Measurements from ENCODE around the gene APLF.
A peak's percentile ranks its signal among the peaks of the same experiment; 100 is the strongest.
"Not testable (repeated sequence)": the region's sequence is repeated elsewhere in the genome, so short reads cannot be mapped to it uniquely, and the experiment has no call there.

The APLF gene

DNA sequence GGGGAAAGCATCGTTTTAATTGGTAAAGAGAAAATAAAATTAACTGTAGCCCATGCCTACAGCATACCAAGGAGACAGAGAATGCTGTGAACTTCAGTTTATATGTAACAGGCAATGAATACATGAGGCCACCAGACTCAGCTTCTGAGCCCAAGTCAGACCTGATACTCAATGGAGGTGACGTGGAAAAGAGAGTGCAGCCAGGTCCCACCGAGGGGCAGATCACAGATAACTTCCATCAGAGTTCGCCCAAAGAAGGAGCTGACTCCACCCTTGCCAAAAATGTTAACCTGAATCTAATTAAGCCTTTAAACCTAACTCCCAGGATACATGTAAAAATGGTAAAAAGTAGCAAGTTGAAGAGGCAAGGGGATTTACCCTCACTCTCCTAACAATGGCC, 123.8 kb downstream of the APLF start:
- DNase-seq (ENCODE audit: extremely low spot score), result no peak
- ChIA-PET POLR2A (no interaction called here), CTCF (no interaction called here)
- no peak for TF ChIP-seq FOXA1 (IDR thresholded peaks at IDR 0.05)
- no peak for TF ChIP-seq TARDBP (IDR thresholded peaks at IDR 0.05)
- no peak for TF ChIP-seq LEF1 (IDR thresholded peaks at IDR 0.05; ENCODE audit: borderline replicate concordance)
- TF ChIP-seq HDGF (IDR thresholded peaks at IDR 0.05; ENCODE audit: borderline replicate concordance), result no peak
- no peak for TF ChIP-seq L3MBTL2 (conservative IDR thresholded peaks at IDR 0.05)
- TF ChIP-seq ARNT (IDR thresholded peaks at IDR 0.05), result no peak
- TF ChIP-seq SP1 (IDR thresholded peaks at IDR 0.05), result no peak

DNA sequence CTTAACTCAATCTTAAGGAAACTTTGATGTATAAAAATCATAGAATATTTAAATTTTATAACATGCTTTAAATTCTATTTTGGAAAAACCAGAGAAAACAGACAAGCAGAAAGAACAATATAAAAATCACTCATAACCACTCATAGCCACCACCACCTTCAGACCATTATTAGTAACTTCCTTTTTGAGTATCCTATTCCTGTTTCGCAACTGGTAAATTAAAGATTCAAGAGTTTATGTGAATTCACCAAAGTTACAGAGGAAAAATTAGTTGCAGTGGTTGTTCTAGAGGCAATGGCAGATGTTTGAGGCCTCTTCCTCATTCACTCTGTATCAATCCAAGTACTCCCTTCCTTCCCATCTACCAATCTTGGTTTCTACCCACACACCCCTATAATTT, 126.7 kb downstream of the APLF start:
- TF ChIP-seq HDGF (IDR thresholded peaks at IDR 0.05; ENCODE audit: borderline replicate concordance), result no peak
- no peak for TF ChIP-seq FOXM1 (IDR thresholded peaks at IDR 0.05; ENCODE audit: borderline replicate concordance)
- TF ChIP-seq ZNF384 (IDR thresholded peaks at IDR 0.05), result no peak
- no peak for TF ChIP-seq SP1 (IDR thresholded peaks at IDR 0.05)
- no peak for TF ChIP-seq FOXK2 (IDR thresholded peaks at IDR 0.05)
- no peak for TF ChIP-seq L3MBTL2 (conservative IDR thresholded peaks at IDR 0.05)
- no peak for TF ChIP-seq FOXA1 (IDR thresholded peaks at IDR 0.05)
- no peak for TF ChIP-seq BHLHE40 (IDR thresholded peaks at IDR 0.05; ENCODE audit: borderline replicate concordance)
- TF ChIP-seq TARDBP (IDR thresholded peaks at IDR 0.05), result no peak
- TF ChIP-seq NFRKB (IDR thresholded peaks at IDR 0.05), result no peak
- no peak for TF ChIP-seq SUZ12 (IDR thresholded peaks at IDR 0.05)
- TF ChIP-seq ARNT (IDR thresholded peaks at IDR 0.05), result no peak
- TF ChIP-seq LEF1 (IDR thresholded peaks at IDR 0.05; ENCODE audit: borderline replicate concordance), result no peak
- TF ChIP-seq, protein P1, sequence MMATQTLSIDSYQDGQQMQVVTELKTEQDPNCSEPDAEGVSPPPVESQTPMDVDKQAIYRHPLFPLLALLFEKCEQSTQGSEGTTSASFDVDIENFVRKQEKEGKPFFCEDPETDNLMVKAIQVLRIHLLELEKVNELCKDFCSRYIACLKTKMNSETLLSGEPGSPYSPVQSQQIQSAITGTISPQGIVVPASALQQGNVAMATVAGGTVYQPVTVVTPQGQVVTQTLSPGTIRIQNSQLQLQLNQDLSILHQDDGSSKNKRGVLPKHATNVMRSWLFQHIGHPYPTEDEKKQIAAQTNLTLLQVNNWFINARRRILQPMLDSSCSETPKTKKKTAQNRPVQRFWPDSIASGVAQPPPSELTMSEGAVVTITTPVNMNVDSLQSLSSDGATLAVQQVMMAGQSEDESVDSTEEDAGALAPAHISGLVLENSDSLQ (IDR thresholded peaks at IDR 0.05), result no peak
- no peak for TF ChIP-seq CTBP1 (IDR thresholded peaks at IDR 0.05; ENCODE audit: borderline replicate concordance)
- POLR2A ChIA-PET, result no interaction called here
- CTCF ChIA-PET, result no interaction called here
- no peak for DNase-seq (ENCODE audit: extremely low spot score)

DNA sequence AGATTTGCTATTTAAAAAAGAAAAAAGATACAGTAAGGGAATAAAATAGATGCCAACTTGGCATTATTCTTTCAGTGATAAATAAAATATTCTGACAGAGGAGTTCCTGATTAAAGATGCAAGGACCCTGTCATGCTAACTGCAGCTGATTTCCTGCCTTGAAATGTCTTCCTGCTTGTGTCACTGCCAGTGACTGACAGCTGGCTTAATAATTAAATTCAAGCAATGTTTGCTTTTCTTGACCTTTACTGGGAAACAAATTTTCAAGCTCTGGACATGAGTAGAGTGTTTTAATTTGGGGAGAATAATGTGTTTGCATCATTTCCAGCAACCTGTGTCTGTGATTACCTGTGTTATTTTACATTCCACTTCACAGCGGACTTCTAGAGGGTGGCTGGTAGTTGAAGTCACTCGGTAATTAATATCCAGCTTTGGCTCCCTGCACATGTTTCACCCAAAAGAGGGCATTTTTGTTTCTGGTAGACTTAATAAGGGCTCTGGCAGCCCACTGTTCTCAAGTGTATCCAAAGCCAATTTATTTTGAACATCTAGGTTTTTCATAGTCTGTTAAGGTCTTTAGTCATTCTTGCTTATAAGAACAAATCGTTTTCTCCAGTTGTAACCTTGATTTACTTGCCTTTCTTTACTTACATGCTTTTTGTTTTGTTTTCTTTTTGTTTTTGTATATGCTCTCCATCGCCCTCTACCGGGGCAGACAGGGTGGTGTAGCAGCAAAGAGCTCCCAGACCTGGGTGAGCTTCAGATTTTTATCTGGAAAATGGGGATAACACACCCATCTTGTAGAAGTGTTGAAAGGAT, 127.5 kb downstream of the APLF start:
- CTCF ChIA-PET, result interaction anchor here (0.6 to 1.9 kb wide), 12 partner anchors 13 to 716 kb away, joined by 3 to 8 read pairs (median 3); partner anchors contain the start of genes APLF and FBXO48
- POLR2A ChIA-PET, result interaction anchor here (1.3 kb wide), 1 partner anchor 128 kb away, joined by 3 read pairs; no protein-coding TSS in a partner anchor
- TF ChIP-seq HDGF (IDR thresholded peaks at IDR 0.05; ENCODE audit: borderline replicate concordance) (no peak), FOXA1 (IDR thresholded peaks at IDR 0.05) (no peak), SP1 (IDR thresholded peaks at IDR 0.05) (no peak), SUZ12 (IDR thresholded peaks at IDR 0.05) (no peak), NFRKB (IDR thresholded peaks at IDR 0.05) (no peak), BHLHE40 (IDR thresholded peaks at IDR 0.05; ENCODE audit: borderline replicate concordance) (no peak), TARDBP (IDR thresholded peaks at IDR 0.05) (no peak), CTBP1 (IDR thresholded peaks at IDR 0.05; ENCODE audit: borderline replicate concordance) (no peak), ELF4 (IDR thresholded peaks at IDR 0.05) (no peak), FOXK2 (IDR thresholded peaks at IDR 0.05) (no peak), ARNT (IDR thresholded peaks at IDR 0.05) (no peak), ZNF384 (IDR thresholded peaks at IDR 0.05) (no peak), L3MBTL2 (conservative IDR thresholded peaks at IDR 0.05) (no peak)
- DNase-seq (ENCODE audit: extremely low spot score), result peak; percentile 53

DNA sequence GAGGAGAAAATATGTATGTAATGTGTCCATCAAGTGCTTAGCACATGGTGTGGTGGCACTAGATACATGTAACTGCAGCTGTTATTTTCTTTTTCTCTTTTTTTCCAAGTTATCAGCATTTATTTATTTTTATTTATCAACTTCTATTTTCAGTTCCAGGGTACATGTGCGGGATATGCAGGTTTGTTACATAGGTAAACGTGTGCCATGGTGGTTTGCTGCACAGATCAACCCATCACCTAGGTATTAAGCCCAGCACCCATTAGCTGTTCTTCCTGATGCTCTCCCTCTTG, 128.1 kb downstream of the APLF start:
- not testable (repeated sequence) for DNase-seq (ENCODE audit: extremely low spot score)
- POLR2A ChIA-PET, result interaction anchor here (1.3 kb wide), 1 partner anchor 129 kb away, joined by 3 read pairs; no protein-coding TSS in a partner anchor
- CTCF ChIA-PET, result interaction anchor here (0.6 to 1.9 kb wide), 13 partner anchors 12 to 716 kb away, joined by 3 to 8 read pairs (median 3); partner anchors contain the start of genes APLF and FBXO48

DNA sequence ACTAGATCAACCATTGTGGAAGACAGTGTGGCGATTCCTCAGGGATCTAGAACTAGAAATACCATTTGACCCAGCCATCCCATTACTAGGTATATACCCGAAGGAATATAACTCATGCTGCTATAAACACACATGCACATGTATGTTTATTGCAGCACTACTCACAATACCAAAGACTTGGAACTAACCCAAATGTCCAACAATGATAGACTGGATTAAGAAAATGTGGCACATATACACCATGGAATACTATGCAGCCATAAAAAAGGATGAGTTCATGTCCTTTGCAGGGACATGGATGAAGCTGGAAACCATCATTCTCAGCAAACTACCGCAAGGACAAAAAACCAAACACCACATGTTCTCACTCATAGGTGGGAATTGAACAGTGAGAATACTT, 133.1 kb downstream of the APLF start:
- DNase-seq (ENCODE audit: extremely low spot score); POLR2A ChIA-PET; CTCF ChIA-PET: not testable (repeated sequence)

DNA sequence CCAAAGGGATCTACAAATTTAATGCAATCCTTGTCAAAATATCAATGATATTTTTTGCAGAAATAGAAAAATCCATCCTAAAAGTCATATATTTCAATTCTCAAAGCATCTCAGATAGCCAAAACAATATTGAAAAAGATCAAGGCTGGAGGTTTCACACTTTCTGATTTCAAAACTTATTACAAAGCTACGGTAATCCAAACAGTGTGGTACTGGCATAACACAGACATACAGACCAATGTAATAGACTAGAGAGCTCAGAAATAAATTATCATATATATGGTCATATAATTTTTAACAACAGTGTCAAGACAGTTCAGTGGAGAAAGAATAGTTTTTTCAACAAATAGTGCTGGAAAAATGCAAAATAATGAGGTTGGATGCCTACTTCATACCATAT, 135.7 kb downstream of the APLF start:
- ChIA-PET POLR2A (no interaction called here), CTCF (no interaction called here)
- TF ChIP-seq, protein P1 (IDR thresholded peaks at IDR 0.05), result no peak
- TF ChIP-seq CTBP1 (IDR thresholded peaks at IDR 0.05; ENCODE audit: borderline replicate concordance) (no peak), ARNT (IDR thresholded peaks at IDR 0.05) (no peak), ELF4 (IDR thresholded peaks at IDR 0.05) (no peak), L3MBTL2 (conservative IDR thresholded peaks at IDR 0.05) (no peak), NFRKB (IDR thresholded peaks at IDR 0.05) (no peak), FOXK2 (IDR thresholded peaks at IDR 0.05) (no peak), ZNF384 (IDR thresholded peaks at IDR 0.05) (no peak)
- DNase-seq (ENCODE audit: extremely low spot score), result no peak

DNA sequence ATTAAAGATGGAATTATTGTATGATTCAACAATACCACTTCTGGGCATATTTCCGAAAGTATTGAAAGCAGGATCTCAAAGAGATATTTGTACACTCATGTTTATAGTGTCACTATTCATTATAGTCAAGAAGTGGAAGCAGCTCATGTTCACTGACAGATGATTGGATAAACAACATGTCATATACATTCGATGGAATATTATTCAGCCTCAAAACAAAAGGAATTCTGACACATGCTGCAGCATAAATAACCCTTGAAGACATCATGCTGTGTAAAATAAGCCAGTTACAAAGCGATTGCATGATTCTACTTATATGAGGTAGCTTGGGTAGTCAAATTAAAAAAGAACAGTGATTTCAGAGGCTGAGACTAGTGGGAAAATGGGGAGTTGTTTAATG, 136.7 kb downstream of the APLF start:
- CTCF ChIA-PET, result no interaction called here
- DNase-seq (ENCODE audit: extremely low spot score), result no peak
- TF ChIP-seq ELF4 (IDR thresholded peaks at IDR 0.05) (no peak), SP1 (IDR thresholded peaks at IDR 0.05) (no peak), FOXM1 (IDR thresholded peaks at IDR 0.05; ENCODE audit: borderline replicate concordance) (no peak), FOXK2 (IDR thresholded peaks at IDR 0.05) (no peak)
- POLR2A ChIA-PET, result no interaction called here

DNA sequence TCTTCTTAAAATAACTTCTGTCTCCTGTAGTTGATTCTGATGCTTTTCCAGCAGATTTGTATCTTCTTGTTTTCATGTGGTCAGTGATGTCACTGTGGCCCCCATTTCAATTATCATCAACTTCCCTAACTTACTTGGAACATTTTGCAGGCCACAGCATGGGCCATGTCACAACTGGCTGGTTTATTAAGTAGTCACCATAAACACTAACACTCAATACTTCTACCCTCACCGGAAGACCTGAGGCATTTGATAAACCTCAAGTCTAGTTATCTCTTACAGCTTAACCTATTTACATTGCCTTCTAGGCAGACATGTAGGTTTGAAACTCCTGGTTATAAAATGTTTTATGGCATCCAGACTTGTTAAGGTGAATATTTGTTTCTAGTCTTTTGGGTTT, 138.6 kb downstream of the APLF start:
- ChIA-PET POLR2A (no interaction called here), CTCF (no interaction called here)
- TF ChIP-seq SUZ12 (IDR thresholded peaks at IDR 0.05) (no peak), FOXM1 (IDR thresholded peaks at IDR 0.05; ENCODE audit: borderline replicate concordance) (no peak), ARNT (IDR thresholded peaks at IDR 0.05) (no peak), SP1 (IDR thresholded peaks at IDR 0.05) (no peak), LEF1 (IDR thresholded peaks at IDR 0.05; ENCODE audit: borderline replicate concordance) (no peak), L3MBTL2 (conservative IDR thresholded peaks at IDR 0.05) (no peak), NFRKB (IDR thresholded peaks at IDR 0.05) (no peak), ZNF384 (IDR thresholded peaks at IDR 0.05) (no peak), HDGF (IDR thresholded peaks at IDR 0.05; ENCODE audit: borderline replicate concordance) (no peak)
- no peak for DNase-seq (ENCODE audit: extremely low spot score)
